ENCODE results near the gene CALML4.
"Not testable (repeated sequence)": the region's sequence is repeated elsewhere in the genome, so short reads cannot be mapped to it uniquely, and the experiment has no call there.

DNA sequence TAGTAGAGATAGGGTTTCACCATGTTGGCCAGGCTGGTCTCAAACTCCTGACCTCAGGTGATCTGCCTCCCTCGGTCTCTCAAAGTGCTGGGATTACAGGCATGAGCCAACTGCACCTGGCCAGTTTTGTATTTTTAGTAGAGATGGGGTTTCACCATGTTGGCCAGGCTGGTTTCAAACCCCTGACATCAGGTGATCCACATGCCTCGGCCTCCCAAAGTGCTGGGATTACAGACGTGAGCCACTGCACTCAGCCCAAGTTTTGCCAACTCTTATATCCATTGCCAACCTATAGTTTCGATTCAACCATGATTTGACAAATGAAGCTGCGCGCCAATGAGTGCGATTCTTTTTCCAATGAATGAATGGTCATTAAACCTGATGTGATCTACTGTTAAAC, 2.1 kb downstream of the CALML4 start:
- TF ChIP-seq, protein P1, sequence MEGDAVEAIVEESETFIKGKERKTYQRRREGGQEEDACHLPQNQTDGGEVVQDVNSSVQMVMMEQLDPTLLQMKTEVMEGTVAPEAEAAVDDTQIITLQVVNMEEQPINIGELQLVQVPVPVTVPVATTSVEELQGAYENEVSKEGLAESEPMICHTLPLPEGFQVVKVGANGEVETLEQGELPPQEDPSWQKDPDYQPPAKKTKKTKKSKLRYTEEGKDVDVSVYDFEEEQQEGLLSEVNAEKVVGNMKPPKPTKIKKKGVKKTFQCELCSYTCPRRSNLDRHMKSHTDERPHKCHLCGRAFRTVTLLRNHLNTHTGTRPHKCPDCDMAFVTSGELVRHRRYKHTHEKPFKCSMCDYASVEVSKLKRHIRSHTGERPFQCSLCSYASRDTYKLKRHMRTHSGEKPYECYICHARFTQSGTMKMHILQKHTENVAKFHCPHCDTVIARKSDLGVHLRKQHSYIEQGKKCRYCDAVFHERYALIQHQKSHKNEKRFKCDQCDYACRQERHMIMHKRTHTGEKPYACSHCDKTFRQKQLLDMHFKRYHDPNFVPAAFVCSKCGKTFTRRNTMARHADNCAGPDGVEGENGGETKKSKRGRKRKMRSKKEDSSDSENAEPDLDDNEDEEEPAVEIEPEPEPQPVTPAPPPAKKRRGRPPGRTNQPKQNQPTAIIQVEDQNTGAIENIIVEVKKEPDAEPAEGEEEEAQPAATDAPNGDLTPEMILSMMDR (IDR thresholded peaks at IDR 0.05): not testable (repeated sequence)
- not testable (repeated sequence) for TF ChIP-seq POLR2A (IDR thresholded peaks at IDR 0.05)

All from lower leg skin (tissue), 3 donors.